A673 (cell line): Measurements from ENCODE around the gene GPC6.

Experiments used
- CTCF ChIP-seq: fragments of 300-800, 200-600 bp; sonication (generic); conservative IDR thresholded peaks from 2 replicates; pipeline ENCODE4 v1.5.1; 2017; ENCODE audit warnings: low read depth, mild to moderate bottlenecking, antibody characterized with exemption, low read length, moderate library complexity, mixed read lengths
- EZH2 ChIP-seq: fragments of 200-600 bp; sonication (generic); IDR thresholded peaks from 2 replicates; pipeline ENCODE4 v1.6.1; 2017; ENCODE audit warnings: borderline replicate concordance, low read depth, mild to moderate bottlenecking, mixed read lengths, antibody characterized with exemption, low read length; ENCODE audit not compliant: poor library complexity, severe bottlenecking

- no peak for TF ChIP-seq CTCF
- TF ChIP-seq EZH2, result no peak
Measured at GRCh38 chr13:93751117-93751516, 524.5 kb downstream of the GPC6 start.
